Measurements from ENCODE around the gene MRPL1.

DNA sequence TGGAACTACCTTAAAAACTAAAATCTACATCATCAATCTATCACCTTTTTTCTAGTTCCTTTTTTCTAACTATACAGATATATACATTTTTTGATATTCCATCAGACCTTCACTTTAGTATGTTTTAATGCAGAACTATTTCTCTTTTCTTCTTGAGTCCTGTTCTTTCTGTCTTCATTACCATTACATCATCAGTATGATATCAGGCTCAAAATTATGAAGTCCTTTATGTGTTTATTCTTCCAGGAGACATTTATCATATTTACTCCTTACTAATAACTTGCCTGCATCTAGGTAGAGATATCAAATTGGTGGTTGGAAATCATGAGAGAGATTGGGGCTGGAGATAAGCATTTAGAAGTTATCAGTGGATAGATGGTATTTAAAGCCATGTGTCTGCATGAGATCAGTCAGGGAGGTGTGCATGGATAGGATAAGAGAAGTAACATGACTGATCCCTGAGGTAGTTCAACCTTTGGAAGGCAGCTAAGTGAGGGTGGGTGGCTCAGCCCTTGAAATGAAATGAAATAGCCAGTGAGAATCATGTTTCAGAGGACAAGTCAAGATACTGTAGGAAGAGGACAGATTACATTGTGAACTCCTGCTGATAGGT lies 43.1 kb downstream of the MRPL1 start:
- no peak for TF ChIP-seq KDM4B (IDR thresholded peaks at IDR 0.05; ENCODE audit: borderline replicate concordance in 2 of 2, low read depth in 1 of 2)
- no peak for TF ChIP-seq MYNN (IDR thresholded peaks at IDR 0.05)
- no peak for TF ChIP-seq MYNN (CRISPR knock-in tag; IDR thresholded peaks at IDR 0.05)
- no peak for TF ChIP-seq ZNF146 (CRISPR knock-in tag; IDR thresholded peaks at IDR 0.05; ENCODE audit: unreplicated experiment)
- TF ChIP-seq ATF7 (IDR thresholded peaks at IDR 0.05): peak; percentile 91
- TF ChIP-seq EP300 (IDR thresholded peaks at IDR 0.05; ENCODE audit: low read length): peak; percentile 67
- no peak for TF ChIP-seq E2F5 (CRISPR knock-in tag; IDR thresholded peaks at IDR 0.05)
- TF ChIP-seq PKNOX1 (IDR thresholded peaks at IDR 0.05): no peak
- TF ChIP-seq, protein P1, sequence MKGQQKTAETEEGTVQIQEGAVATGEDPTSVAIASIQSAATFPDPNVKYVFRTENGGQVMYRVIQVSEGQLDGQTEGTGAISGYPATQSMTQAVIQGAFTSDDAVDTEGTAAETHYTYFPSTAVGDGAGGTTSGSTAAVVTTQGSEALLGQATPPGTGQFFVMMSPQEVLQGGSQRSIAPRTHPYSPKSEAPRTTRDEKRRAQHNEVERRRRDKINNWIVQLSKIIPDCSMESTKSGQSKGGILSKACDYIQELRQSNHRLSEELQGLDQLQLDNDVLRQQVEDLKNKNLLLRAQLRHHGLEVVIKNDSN (CRISPR knock-in tag; IDR thresholded peaks at IDR 0.05): no peak
- no peak for TF ChIP-seq MAFK (IDR thresholded peaks at IDR 0.05; ENCODE audit: low read length)
- TF ChIP-seq FOXO4 (CRISPR knock-in tag; IDR thresholded peaks at IDR 0.05): no peak
- peak; percentile 78 for TF ChIP-seq FOXM1 (IDR thresholded peaks at IDR 0.05; ENCODE audit: low read depth)
- TF ChIP-seq FOXM1 (CRISPR knock-in tag; IDR thresholded peaks at IDR 0.05; ENCODE audit: low read depth): no peak
- TF ChIP-seq KLF6 (CRISPR knock-in tag; IDR thresholded peaks at IDR 0.05; ENCODE audit: borderline replicate concordance): no peak

Measured in K562 (cell line).